Muscle layer of colon (tissue), 2 donors: ENCODE results near the gene EHMT1.
A peak's percentile ranks its signal among the peaks of the same experiment; 100 is the strongest.

Experiments used
- H3K27ac ChIP-seq: one replicate; pipeline ENCODE4 v1.7.0; 2013; ENCODE audit warnings: low read depth, mild to moderate bottlenecking, low read length, moderate library complexity
- H3K27me3 ChIP-seq, 2 donors: one replicate each; pipeline ENCODE4 v1.7.0; 2013; ENCODE audit warnings: low read length in 2 of 2, mild to moderate bottlenecking in 2 of 2; ENCODE audit not compliant: insufficient read depth in 2 of 2, control insufficient read depth in 1 of 2
- H3K36me3 ChIP-seq: one replicate; pipeline ENCODE4 v1.7.0; 2013; ENCODE audit warnings: mild to moderate bottlenecking, low read length; ENCODE audit not compliant: insufficient read depth
- H3K4me1 ChIP-seq: one replicate; pipeline ENCODE4 v1.7.0; 2013; ENCODE audit warnings: mild to moderate bottlenecking, low read length; ENCODE audit not compliant: insufficient read depth
- H3K4me3 ChIP-seq, 2 donors: one replicate each; pipeline ENCODE4 v1.7.0; 2013; ENCODE audit warnings: low read length in 2 of 2, low read depth in 1 of 2, mild to moderate bottlenecking in 1 of 2, moderate library complexity in 1 of 2
- H3K9ac ChIP-seq: one replicate; pipeline ENCODE4 v1.7.0; 2013; ENCODE audit warnings: low read length
- H3K9me3 ChIP-seq: one replicate; pipeline ENCODE4 v1.7.0; 2013; ENCODE audit warnings: mild to moderate bottlenecking, low read length
- donor health status: abdominal sarcoma.
- donor health status: Adenocarcinoma of cecum.

The EHMT1 gene

DNA sequence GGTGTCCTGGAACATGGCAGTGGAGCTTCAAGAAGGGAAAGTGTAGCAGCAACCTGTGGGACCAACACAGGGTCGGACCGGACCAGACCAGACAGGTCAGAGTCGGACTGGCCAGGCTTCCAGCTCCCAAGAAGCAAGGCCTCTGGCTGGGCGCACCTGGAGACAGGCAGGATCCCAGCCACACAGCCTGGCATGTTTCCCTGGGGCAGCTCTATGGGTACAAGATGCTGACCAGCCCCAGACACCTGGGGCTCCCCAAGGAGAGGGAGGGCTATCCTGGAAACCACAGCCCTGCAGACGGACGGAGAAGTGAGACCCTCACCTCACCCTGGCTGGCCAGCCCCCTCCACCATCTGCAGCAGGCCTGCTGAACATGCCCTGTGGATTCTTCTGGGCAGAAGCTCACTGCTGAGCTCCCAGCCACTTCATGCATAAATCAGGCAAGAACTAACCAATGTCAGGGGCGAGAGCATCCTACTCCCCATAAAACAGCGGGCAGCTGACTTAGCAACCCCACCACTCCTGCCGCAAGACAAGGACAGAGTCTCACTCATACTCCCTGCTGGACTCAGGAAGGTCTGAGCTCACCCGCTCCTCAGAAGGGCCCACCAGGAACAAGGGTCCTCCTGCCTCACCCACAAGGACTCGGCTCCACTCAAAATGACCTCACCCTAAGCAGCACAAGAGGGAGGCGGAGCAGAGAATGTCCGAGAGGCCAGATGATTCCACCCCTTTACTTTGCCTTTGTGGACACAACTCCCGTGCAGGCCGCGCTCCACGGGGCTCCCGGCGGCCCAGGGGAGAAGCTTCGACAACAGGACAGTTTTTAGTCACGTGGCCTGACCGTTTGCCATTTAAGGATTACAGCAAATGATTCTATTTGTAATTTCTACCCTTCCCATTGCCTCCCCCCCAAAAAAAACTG is 37.2 kb upstream of the EHMT1 start:
- Histone ChIP-seq H3K4me3 (no peak overlapping the region), H3K36me3 (peaks cover 28% of the 10 kb centered on the region), H3K4me1 (peaks cover 13% of the 10 kb centered on the region), H3K9ac (no peak overlapping the region), H3K9me3 (no peaks in the 10 kb centered on the region), H3K27me3 (no peaks in the 10 kb centered on the region), H3K27ac (no peak overlapping the region)

DNA sequence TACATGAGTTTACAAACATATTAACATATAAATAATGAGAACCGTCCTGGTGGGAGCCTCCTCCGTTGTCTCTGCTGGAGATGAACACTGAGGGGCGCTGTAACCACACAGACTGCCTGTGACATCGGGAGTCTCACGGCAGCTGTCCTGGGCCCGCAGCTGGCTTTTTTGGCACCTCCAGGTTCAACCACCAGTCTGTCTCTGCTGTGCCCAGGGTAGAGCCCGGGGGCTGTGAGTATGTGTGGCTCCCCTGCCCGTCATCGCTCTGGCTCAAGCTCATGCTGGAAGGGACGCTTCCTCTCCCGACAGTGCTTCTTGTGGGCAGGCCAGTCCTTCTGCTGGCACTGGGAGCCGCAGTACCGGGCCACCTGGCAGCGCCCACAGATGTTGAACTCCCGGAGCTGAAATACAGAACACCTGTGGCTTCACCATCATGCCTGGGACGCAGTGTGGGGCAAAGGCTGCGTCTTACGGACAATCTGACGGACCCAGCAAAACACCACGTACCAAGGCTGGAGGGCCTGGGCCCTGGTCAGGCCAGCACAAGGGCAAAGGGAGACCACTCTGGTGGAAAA is 36.4 kb upstream of the EHMT1 start:
- H3K36me3 ChIP-seq: peaks cover 36% of the 10 kb centered on the region
- H3K4me3 ChIP-seq: no peak overlapping the region
- H3K4me1 ChIP-seq: peaks cover 7% of the 10 kb centered on the region
- H3K9ac ChIP-seq: no peak overlapping the region
- no peaks in the 10 kb centered on the region for H3K9me3 ChIP-seq
- H3K27ac ChIP-seq: no peak overlapping the region
- no peaks in the 10 kb centered on the region for H3K27me3 ChIP-seq

DNA sequence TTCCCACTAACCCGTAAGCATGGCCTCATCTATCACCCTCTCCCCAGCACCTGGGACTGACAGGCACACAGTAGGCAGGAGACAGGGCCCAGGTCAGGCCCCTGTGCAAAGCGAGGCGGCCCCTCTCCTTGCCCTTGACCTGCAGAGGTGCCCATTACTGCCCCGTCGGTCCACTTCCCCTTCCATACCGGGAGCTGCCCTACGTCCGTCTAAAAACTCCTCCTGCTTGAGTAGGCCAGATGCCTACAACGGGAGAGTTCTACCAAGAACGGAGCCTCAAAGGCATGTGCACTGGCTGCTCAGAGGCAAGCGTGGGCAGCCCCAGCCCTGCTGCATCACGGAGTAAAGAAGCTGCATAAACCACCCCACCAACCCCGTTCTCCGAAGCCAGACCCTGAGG is 35.5 kb upstream of the EHMT1 start:
- Histone ChIP-seq H3K27ac (no peak overlapping the region), H3K4me1 (no peaks in the 10 kb centered on the region), H3K9ac (no peak overlapping the region), H3K27me3 (no peaks in the 10 kb centered on the region), H3K9me3 (no peaks in the 10 kb centered on the region), H3K4me3 (no peak overlapping the region), H3K36me3 (peaks cover 41% of the 10 kb centered on the region)

DNA sequence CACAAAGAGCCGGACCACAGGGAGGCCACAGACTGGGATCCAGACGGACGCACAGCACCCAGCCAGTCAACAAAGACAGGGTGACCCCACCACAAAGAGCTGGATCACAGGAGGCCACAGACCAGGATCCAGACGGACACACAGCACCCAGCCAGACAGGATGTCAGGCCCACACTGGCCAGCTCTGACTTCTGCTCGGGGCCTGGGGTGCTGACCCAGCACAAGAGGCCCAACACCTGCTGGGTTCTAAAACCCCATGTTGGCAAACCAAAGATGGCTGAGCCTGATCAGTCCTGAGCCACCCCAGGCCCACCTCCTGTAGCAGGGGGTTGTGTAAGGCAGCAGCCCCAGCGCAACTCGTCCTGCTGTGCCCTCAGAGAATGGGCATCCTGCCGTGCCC is 34.8 kb upstream of the EHMT1 start:
- Histone ChIP-seq H3K9me3 (no peaks in the 10 kb centered on the region), H3K36me3 (peaks cover 41% of the 10 kb centered on the region), H3K4me1 (peaks cover 4% of the 10 kb centered on the region), H3K27me3 (no peaks in the 10 kb centered on the region), H3K4me3 (no peak overlapping the region), H3K27ac (no peak overlapping the region), H3K9ac (no peak overlapping the region)

DNA sequence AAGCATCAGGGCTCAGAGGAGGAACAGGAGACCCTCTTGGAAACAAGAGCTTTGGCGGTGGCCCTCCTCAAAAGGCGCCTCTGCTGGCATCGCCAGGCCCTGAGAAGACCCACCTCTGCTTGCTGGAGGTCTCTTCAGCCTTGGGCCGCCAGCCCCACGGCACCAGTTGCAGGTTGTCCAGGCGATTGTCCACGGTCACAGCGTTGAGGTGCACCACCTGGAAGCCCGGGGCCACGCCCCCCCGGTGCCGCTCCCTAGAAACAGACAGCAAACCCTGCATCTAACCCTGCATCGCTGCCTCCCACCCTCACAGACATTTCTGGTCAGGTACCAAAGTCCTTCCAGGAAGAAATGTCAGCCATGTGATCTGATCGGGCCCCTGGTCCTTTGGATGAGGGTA is 32.0 kb upstream of the EHMT1 start:
- Histone ChIP-seq H3K4me3 (no peak overlapping the region), H3K9ac (no peak overlapping the region), H3K4me1 (peaks cover 15% of the 10 kb centered on the region), H3K27me3 (no peaks in the 10 kb centered on the region), H3K27ac (no peak overlapping the region), H3K36me3 (peaks cover 41% of the 10 kb centered on the region), H3K9me3 (no peaks in the 10 kb centered on the region)

DNA sequence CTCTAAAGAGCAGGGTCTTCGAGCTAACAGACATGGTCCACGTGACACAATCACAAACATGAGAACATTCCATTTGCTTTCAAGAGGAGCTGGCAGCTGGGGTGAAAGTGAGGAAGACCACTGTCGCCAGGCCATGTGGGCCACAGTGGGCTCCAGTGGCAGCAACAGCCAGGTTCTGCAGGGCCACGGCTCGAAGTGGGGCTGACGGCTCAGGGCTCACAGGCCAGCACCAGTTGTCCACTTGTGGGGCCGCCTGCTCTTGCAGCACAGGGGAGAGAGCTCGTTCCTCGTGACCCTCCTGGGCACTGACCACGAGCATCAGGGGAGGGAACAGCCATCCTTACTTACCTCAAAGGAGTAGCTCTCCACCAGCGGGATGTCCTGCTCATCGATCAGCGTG is 30.5 kb upstream of the EHMT1 start:
- H3K27me3 ChIP-seq: no peaks in the 10 kb centered on the region
- no peak overlapping the region for H3K27ac ChIP-seq
- peaks cover 15% of the 10 kb centered on the region for H3K4me1 ChIP-seq
- no peak overlapping the region for H3K4me3 ChIP-seq
- H3K9ac ChIP-seq: no peak overlapping the region
- no peaks in the 10 kb centered on the region for H3K9me3 ChIP-seq
- H3K36me3 ChIP-seq: peaks cover 30% of the 10 kb centered on the region

DNA sequence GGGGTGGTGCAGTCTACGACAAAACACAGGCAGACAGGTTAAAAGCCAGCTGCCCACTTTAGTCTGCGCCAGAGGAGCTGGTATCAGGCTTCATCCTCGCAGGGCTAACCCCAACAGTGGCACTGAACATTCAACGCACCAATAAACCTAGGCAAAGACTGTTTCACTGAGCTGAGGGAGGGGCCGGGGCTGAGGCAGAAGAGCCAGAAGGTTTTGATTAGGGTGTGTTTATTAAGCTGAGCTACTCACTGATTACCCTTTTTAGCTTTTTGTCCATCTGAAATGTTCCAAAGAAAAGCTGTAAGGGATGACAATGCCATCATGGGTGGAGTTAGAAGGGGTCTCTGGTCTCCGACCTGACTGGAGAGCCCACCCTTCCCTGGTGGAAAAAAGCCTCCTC is 29.9 kb upstream of the EHMT1 start:
- peak overlapping the region in 1 of 2 donors; percentile 47 for H3K4me3 ChIP-seq
- no peak overlapping the region for H3K27ac ChIP-seq
- no peaks in the 10 kb centered on the region for H3K9me3 ChIP-seq
- no peaks in the 10 kb centered on the region for H3K27me3 ChIP-seq
- peaks cover 24% of the 10 kb centered on the region for H3K36me3 ChIP-seq
- peaks cover 15% of the 10 kb centered on the region for H3K4me1 ChIP-seq
- H3K9ac ChIP-seq: no peak overlapping the region

DNA sequence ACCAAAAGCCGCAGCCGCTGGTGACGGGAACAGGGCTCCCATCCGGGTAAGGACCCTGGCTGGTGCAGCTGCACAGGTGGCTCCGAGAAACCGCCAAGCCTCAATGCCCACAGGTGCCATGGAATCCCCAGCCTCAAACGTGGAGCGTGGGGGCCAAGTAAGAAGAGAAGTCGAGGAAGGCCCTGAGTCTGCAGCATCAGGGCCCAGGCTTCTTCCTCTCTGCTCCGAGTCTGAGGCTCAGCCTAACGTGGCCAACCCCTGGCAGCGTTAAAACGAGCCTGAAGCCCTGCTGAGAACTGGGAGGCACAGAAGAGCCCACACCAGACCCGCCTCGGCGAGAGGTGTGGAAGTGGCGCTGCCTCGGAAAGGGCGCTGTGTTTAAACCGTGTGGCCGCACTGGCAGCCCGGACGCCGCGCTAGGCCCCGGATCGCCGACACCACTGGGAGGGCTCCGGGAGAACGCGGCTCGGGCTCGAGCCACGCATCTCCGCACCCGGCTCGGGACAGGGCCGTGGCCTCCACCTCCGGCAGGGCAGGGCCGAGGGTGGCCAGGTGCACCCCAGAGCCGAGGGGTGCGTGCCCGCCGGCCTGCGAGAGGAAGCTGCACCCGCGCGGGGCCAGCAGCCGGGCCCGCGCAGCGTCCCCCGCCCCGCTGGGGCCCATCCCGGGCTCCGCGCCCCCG is 29.2 kb upstream of the EHMT1 start:
- Histone ChIP-seq H3K27ac (peak overlapping the region; percentile 35), H3K4me1 (peaks cover 15% of the 10 kb centered on the region), H3K4me3 (peak overlapping the region in 1 of 2 donors; percentile 47), H3K27me3 (no peaks in the 10 kb centered on the region), H3K9ac (no peak overlapping the region), H3K9me3 (no peaks in the 10 kb centered on the region), H3K36me3 (peaks cover 24% of the 10 kb centered on the region)

DNA sequence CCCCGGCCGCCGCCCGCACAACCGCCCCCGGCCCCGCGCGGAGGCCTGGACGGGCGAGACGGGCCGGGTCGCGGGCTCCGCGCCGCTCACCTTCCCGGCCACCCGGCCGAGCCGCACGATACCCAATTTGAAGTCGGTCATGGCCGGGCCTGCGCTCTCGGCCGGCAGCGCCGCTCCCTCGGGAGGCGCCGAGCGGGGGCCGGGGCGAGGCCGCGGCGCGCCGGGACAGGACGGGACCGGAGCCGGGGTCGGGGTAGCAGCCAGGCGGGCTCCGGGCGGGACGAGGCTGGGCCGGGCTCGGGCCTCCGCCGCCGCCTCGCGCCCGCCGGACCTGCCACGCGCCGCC is 28.7 kb upstream of the EHMT1 start:
- no peak overlapping the region for H3K9ac ChIP-seq
- no peaks in the 10 kb centered on the region for H3K9me3 ChIP-seq
- no peaks in the 10 kb centered on the region for H3K27me3 ChIP-seq
- peaks cover 24% of the 10 kb centered on the region for H3K36me3 ChIP-seq
- H3K27ac ChIP-seq: no peak overlapping the region
- no peak overlapping the region for H3K4me3 ChIP-seq
- peaks cover 15% of the 10 kb centered on the region for H3K4me1 ChIP-seq

DNA sequence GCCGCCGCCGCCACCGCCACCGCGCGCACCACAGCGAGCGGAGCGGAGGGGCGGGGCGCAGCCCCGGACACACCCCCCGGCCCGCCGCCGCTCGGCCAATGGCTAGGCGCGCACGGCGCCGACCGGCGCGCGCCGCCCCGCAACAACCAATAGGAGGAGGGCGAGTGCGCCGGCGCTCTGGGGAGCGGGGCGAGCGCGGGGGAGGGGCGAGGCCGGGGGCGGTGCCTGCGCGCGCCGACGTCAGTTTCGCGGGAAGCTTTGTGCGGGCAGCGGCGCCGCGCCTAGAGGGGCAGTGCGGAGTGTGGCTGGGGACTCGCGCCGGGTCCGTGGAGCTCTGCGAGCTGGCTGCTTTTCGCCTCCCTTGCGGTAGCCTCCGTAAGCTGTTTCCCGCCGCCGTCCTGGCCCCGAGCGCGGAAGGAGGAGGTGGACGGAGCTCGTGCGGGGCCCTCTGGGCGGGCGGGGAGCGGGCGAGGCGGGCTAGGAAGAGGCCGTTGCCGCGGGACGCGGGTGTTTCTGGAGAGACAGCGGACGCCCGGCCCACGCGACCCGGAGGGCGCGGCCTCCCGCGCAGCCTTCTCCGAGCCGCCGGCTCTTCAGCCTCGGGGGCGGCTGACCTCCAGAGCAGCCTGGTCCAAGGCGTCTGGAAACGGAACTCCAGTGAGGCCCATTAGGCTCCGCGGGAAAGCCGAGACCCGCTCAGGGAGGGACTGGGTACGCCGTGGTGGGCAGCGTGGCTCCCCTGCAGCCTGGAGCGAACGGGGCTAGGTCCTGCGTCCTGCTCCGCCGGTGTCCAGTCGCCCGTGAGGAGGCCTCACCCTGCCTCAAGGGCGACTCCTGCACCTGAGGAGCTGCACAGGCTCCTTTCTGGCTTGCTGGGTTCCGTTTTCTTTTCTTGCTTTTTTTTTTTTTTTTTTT is 28.1 kb upstream of the EHMT1 start, which contains the start of gene ZMYND19:
Gene ZMYND19, minus strand, starts transcription at position 44 of the 915 bp plus-strand sequence. CDS start 249 bp downstream, outside the sequence.
- Histone ChIP-seq H3K36me3 (peaks cover 20% of the 10 kb centered on the region), H3K27me3 (no peaks in the 10 kb centered on the region), H3K9me3 (no peaks in the 10 kb centered on the region), H3K9ac (no peak within 1 kb of the TSS), H3K27ac (peak within 1 kb of the TSS; percentile 52), H3K4me3 (peak within 1 kb of the TSS; percentile 64 to 85), H3K4me1 (peaks cover 15% of the 10 kb centered on the region)

DNA sequence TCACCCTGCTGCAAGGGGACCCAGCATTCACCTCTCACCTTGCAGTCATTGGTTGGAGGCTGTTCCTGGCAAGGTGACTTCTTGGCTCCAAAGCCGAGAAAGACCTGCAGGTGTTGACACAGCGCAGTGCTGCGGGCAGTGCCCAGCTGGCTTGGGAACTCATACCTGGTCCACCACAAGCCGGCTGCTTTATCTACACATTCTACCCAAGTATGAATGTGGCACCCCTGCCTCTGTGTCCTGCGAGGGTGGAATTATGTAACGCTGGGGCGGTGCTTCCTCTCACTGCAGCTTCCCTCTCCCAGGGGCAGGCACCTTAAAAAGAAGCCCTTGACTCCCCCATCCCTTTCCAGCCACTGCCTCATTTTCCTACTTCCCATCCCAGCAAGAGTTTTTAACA is 26.0 kb upstream of the EHMT1 start:
- no peak overlapping the region for H3K4me3 ChIP-seq
- peaks cover 15% of the 10 kb centered on the region for H3K4me1 ChIP-seq
- no peaks in the 10 kb centered on the region for H3K9me3 ChIP-seq
- no peak overlapping the region for H3K9ac ChIP-seq
- no peak overlapping the region for H3K27ac ChIP-seq
- H3K27me3 ChIP-seq: no peaks in the 10 kb centered on the region
- H3K36me3 ChIP-seq: peaks cover 2% of the 10 kb centered on the region
